ENCODE data around the gene RYR3.

DNA sequence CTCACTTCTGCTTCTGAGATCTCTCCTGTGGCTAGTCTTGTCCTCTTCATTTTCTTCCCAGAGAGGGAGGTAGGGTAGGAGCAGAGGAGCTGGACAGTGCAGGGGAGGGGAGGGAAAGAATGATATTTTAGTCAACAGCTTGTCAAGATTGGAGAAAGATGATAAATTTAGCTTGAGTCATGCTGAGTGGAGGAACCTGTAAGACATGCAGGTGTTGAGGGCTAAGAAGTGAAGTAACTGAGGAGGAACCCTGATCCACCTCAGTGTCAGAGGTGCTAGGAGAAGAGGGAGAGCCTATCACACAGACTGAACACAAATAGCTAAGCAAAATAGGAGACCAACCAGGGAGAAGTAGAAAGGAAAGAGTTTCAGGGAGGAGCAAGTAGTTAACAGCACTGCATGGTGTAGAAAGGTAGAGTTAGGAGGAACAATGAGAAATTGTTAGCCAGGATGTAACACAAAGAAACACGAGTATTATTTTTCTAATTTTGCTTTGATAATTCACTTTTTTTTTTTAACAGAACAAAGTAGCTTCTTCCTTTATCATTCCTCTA lies 549.3 kb downstream of the RYR3 start:
- TF ChIP-seq, protein P1, sequence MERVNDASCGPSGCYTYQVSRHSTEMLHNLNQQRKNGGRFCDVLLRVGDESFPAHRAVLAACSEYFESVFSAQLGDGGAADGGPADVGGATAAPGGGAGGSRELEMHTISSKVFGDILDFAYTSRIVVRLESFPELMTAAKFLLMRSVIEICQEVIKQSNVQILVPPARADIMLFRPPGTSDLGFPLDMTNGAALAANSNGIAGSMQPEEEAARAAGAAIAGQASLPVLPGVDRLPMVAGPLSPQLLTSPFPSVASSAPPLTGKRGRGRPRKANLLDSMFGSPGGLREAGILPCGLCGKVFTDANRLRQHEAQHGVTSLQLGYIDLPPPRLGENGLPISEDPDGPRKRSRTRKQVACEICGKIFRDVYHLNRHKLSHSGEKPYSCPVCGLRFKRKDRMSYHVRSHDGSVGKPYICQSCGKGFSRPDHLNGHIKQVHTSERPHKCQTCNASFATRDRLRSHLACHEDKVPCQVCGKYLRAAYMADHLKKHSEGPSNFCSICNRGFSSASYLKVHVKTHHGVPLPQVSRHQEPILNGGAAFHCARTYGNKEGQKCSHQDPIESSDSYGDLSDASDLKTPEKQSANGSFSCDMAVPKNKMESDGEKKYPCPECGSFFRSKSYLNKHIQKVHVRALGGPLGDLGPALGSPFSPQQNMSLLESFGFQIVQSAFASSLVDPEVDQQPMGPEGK (tag by site-specific recombination; IDR thresholded peaks at IDR 0.05): no peak
- no peak for TF ChIP-seq ZFP37 (tag by site-specific recombination; IDR thresholded peaks at IDR 0.05)
- TF ChIP-seq, protein P2, sequence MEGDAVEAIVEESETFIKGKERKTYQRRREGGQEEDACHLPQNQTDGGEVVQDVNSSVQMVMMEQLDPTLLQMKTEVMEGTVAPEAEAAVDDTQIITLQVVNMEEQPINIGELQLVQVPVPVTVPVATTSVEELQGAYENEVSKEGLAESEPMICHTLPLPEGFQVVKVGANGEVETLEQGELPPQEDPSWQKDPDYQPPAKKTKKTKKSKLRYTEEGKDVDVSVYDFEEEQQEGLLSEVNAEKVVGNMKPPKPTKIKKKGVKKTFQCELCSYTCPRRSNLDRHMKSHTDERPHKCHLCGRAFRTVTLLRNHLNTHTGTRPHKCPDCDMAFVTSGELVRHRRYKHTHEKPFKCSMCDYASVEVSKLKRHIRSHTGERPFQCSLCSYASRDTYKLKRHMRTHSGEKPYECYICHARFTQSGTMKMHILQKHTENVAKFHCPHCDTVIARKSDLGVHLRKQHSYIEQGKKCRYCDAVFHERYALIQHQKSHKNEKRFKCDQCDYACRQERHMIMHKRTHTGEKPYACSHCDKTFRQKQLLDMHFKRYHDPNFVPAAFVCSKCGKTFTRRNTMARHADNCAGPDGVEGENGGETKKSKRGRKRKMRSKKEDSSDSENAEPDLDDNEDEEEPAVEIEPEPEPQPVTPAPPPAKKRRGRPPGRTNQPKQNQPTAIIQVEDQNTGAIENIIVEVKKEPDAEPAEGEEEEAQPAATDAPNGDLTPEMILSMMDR (tag by site-specific recombination; IDR thresholded peaks at IDR 0.05): no peak
- TF ChIP-seq, protein P3, sequence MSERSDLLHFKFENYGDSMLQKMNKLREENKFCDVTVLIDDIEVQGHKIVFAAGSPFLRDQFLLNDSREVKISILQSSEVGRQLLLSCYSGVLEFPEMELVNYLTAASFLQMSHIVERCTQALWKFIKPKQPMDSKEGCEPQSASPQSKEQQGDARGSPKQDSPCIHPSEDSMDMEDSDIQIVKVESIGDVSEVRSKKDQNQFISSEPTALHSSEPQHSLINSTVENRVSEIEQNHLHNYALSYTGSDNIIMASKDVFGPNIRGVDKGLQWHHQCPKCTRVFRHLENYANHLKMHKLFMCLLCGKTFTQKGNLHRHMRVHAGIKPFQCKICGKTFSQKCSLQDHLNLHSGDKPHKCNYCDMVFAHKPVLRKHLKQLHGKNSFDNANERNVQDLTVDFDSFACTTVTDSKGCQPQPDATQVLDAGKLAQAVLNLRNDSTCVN (tag by site-specific recombination; optimal IDR thresholded peaks at IDR 0.05): no peak
- no peak for TF ChIP-seq ZBTB21 (tag by site-specific recombination; IDR thresholded peaks at IDR 0.05)
- no peak for TF ChIP-seq ZEB2 (tag by site-specific recombination; IDR thresholded peaks at IDR 0.05)

Data from HEK293 (cell line).